ENCODE measurements around the gene PTK6.

DNA sequence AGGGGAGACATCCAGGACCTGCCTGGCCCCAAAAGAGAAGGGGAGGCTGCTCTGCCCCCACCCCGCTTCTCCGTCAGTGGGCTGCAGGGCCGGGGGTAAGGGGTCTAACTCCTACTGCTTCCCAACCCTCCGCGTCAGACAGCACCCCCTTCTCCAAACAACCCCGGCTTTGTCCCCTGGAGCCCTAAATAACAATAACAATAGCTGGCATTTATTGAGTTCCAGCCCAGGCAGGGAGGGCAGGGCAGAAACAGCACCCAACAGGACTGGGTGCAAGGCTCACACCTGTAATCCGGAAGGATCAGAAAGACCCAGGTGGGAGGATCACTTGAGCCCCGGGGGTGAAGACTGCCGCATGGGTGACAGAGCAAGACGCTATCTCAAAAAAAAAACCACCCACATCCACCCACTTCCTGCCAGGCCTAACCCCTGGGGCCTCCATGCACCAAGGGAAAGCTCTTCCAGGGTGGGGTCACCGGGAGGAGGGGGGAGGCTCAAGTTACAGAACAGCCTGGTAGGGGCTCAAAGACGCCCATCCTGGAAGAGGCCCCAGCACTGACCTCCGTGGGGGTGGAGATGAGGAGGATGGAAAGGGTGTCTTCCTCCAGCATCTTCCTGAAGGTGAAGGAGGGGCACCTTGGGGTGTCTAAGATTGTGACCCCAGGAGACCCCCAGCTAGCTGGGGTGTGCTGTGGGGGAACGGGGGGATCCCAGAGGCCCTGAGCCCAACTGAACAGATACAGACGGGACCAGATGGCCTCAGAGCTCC, 15.5 kb upstream of the PTK6 start:
- TF ChIP-seq ZNF709 (CRISPR knock-in tag; IDR thresholded peaks at IDR 0.05), result no peak
- TF ChIP-seq GABPA (IDR thresholded peaks at IDR 0.05; ENCODE audit: low read depth, low read length), result no peak
- no peak for TF ChIP-seq GABPA (CRISPR knock-in tag; IDR thresholded peaks at IDR 0.05; ENCODE audit: low read depth)
- TF ChIP-seq POLR2A (IDR thresholded peaks at IDR 0.05; ENCODE audit: insufficient read depth in 1 of 2, low read depth in 2 of 2, low read length in 2 of 2), result no peak
- no peak for TF ChIP-seq ZNF24 (IDR thresholded peaks at IDR 0.05)
- TF ChIP-seq, protein P1, sequence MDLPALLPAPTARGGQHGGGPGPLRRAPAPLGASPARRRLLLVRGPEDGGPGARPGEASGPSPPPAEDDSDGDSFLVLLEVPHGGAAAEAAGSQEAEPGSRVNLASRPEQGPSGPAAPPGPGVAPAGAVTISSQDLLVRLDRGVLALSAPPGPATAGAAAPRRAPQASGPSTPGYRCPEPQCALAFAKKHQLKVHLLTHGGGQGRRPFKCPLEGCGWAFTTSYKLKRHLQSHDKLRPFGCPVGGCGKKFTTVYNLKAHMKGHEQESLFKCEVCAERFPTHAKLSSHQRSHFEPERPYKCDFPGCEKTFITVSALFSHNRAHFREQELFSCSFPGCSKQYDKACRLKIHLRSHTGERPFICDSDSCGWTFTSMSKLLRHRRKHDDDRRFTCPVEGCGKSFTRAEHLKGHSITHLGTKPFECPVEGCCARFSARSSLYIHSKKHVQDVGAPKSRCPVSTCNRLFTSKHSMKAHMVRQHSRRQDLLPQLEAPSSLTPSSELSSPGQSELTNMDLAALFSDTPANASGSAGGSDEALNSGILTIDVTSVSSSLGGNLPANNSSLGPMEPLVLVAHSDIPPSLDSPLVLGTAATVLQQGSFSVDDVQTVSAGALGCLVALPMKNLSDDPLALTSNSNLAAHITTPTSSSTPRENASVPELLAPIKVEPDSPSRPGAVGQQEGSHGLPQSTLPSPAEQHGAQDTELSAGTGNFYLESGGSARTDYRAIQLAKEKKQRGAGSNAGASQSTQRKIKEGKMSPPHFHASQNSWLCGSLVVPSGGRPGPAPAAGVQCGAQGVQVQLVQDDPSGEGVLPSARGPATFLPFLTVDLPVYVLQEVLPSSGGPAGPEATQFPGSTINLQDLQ (CRISPR knock-in tag; IDR thresholded peaks at IDR 0.05), result no peak

Data from HepG2 (cell line).